Neuronal stem cell (in vitro differentiated cells): ENCODE measurements around the gene CTCF.

Experiments
- DNase-seq: peaks from one replicate; pipeline ENCODE4 v3.0.0-alpha.2; 2013; ENCODE audit warnings: low spot score
- H2AFZ ChIP-seq: one replicate; pipeline ENCODE4 v1.6.1; 2013; ENCODE audit warnings: mild to moderate bottlenecking, low read length, inconsistent platforms
- H2AK5ac ChIP-seq: 2 replicates; pipeline ENCODE4 v1.6.1; 2013; ENCODE audit warnings: low read depth, mild to moderate bottlenecking, inconsistent platforms, low read length, moderate library complexity, mixed read lengths
- H2BK120ac ChIP-seq: 2 replicates; pipeline ENCODE4 v1.6.1; 2013; ENCODE audit warnings: low read depth, mild to moderate bottlenecking, inconsistent platforms, low read length, moderate library complexity, mixed read lengths
- H2BK12ac ChIP-seq: one replicate; pipeline ENCODE4 v1.6.1; 2013; ENCODE audit warnings: low read length, inconsistent platforms
- H2BK15ac ChIP-seq: 2 replicates; pipeline ENCODE4 v1.6.1; 2013; ENCODE audit warnings: mild to moderate bottlenecking, low read length, inconsistent platforms, mixed read lengths
- H2BK5ac ChIP-seq: one replicate; pipeline ENCODE4 v1.6.1; 2013; ENCODE audit warnings: inconsistent platforms, mild to moderate bottlenecking, low read length, moderate library complexity
- H3K14ac ChIP-seq: one replicate; pipeline ENCODE4 v1.6.1; 2013; ENCODE audit warnings: low read length, inconsistent platforms
- H3K18ac ChIP-seq: 2 replicates; pipeline ENCODE4 v1.6.1; 2013; ENCODE audit warnings: low read length, inconsistent platforms
- H3K23ac ChIP-seq: 2 replicates; pipeline ENCODE4 v1.6.1; 2013; ENCODE audit warnings: low read depth, mild to moderate bottlenecking, mixed read lengths, low read length, inconsistent platforms; ENCODE audit not compliant: poor library complexity
- H3K27ac ChIP-seq: replicated peaks from 3 replicates; pipeline ENCODE4 v1.5.1; 2013; ENCODE audit warnings: low read length, inconsistent platforms
- H3K27me3 ChIP-seq, 3 experiments: 2 replicates each; pipeline ENCODE4 v1.6.1; 2013; ENCODE audit warnings: low read length in 3 of 3, mild to moderate bottlenecking in 2 of 3, inconsistent platforms in 1 of 3, low read depth in 1 of 3, mixed read lengths in 1 of 3, moderate library complexity in 1 of 3; ENCODE audit not compliant: control insufficient read depth in 3 of 3, insufficient read depth in 3 of 3
- H3K36me3 ChIP-seq, 2 donors: replicated peaks in 1 of 2; 2 replicates each; pipeline ENCODE4 v1.6.1; 2013; ENCODE audit warnings: low read length in 2 of 2; ENCODE audit not compliant: control insufficient read depth in 2 of 2, insufficient read depth in 2 of 2
- H3K4ac ChIP-seq: 2 replicates; pipeline ENCODE4 v1.6.1; 2013; ENCODE audit warnings: inconsistent platforms, mild to moderate bottlenecking, low read length, moderate library complexity
- H3K4me1 ChIP-seq, 2 donors: 1 replicate in 1 of 2; 2 replicates in 1 of 2; pipeline ENCODE4 v1.6.1; 2013; ENCODE audit warnings: low read length in 2 of 2, low read depth in 1 of 2; ENCODE audit not compliant: control insufficient read depth in 2 of 2, insufficient read depth in 1 of 2
- H3K4me2 ChIP-seq: one replicate; pipeline ENCODE4 v1.6.1; 2013; ENCODE audit warnings: mild to moderate bottlenecking, low read length, inconsistent platforms; ENCODE audit not compliant: insufficient read depth, poor library complexity, severe bottlenecking
- H3K4me3 ChIP-seq, 2 donors: 2 replicates each; pipeline ENCODE4 v1.5.1; 2013; ENCODE audit warnings: low read length in 2 of 2, mild to moderate bottlenecking in 2 of 2, inconsistent platforms in 1 of 2, moderate library complexity in 1 of 2
- H3K79me1 ChIP-seq: one replicate; pipeline ENCODE4 v1.6.1; 2013; ENCODE audit warnings: low read depth, mild to moderate bottlenecking, inconsistent platforms, low read length, moderate library complexity
- H3K9ac ChIP-seq: one replicate; pipeline ENCODE4 v1.6.1; 2013; ENCODE audit warnings: mild to moderate bottlenecking, low read depth, low read length, inconsistent platforms; ENCODE audit not compliant: poor library complexity
- H3K9me3 ChIP-seq, 2 donors: replicated peaks in 1 of 2; 2 replicates each; pipeline versions ENCODE3 to v1.6.1; 2013; ENCODE audit warnings: low read length in 2 of 2, mild to moderate bottlenecking in 2 of 2, inconsistent platforms in 1 of 2, low read depth in 1 of 2, mixed read lengths in 1 of 2, moderate library complexity in 1 of 2; ENCODE audit not compliant: control insufficient read depth in 2 of 2, insufficient read depth in 1 of 2
- H4K8ac ChIP-seq: one replicate; pipeline ENCODE4 v1.6.1; 2013; ENCODE audit warnings: low read depth, mild to moderate bottlenecking, inconsistent platforms, low read length, moderate library complexity
- H4K91ac ChIP-seq: one replicate; pipeline ENCODE4 v1.6.1; 2013; ENCODE audit warnings: low read length, low read depth, mild to moderate bottlenecking, inconsistent platforms; ENCODE audit not compliant: poor library complexity
- WGBS, 2 donors: extraction: QIAGEN DNeasy Blood & Tissue Kit; methylation state at CpG; one replicate each; pipeline ENCODE4 v1.1.7; 2013; ENCODE audit warnings: missing lambda C conversion rate in 2 of 2, mixed read lengths in 1 of 2; ENCODE audit not compliant: insufficient read length in 2 of 2, insufficient replicate concordance in 1 of 2; ENCODE audit errors: extremely low coverage in 2 of 2; 5-methylcytosine and 5-hydroxymethylcytosine counted together

The CTCF gene

GRCh38 chr16:67606632-67607031 is 44.3 kb downstream of the CTCF start:
- Histone ChIP-seq H3K14ac (no peak overlapping the region), H3K79me1 (peaks cover 6% of the 10 kb centered on the region), H4K91ac (no peak overlapping the region), H3K27ac (no peak overlapping the region), H2AFZ (no peak overlapping the region), H2BK120ac (no peak overlapping the region), H2BK5ac (no peak overlapping the region), H4K8ac (no peak overlapping the region), H3K4me3 (no peak overlapping the region), H3K9me3 (peaks cover 0 to 3% of the 10 kb centered on the region in 2 donors), H3K27me3 (no peaks in the 10 kb centered on the region), H2AK5ac (no peak overlapping the region), H3K9ac (no peak overlapping the region), H2BK15ac (no peak overlapping the region), H3K4ac (no peak overlapping the region), H3K18ac (no peak overlapping the region), H3K36me3 (peaks cover 8 to 28% of the 10 kb centered on the region in 2 donors), H2BK12ac (no peak overlapping the region), H3K4me1 (no peaks in the 10 kb centered on the region), H3K4me2 (no peak overlapping the region), H3K23ac (no peak overlapping the region)
- no CpG with 5 or more reads among the region's 6 CpGs for WGBS, 2 donors
- no peak for DNase-seq

- no peak overlapping the region for H2BK12ac ChIP-seq
- H4K8ac ChIP-seq = no peak overlapping the region
- no peak overlapping the region for H2BK120ac ChIP-seq
- H3K14ac ChIP-seq = no peak overlapping the region
- no peak overlapping the region for H3K18ac ChIP-seq
- H4K91ac ChIP-seq = no peak overlapping the region
- WGBS, 2 donors = no CpG with 5 or more reads among the region's 3 CpGs
- peaks cover 0 to 3% of the 10 kb centered on the region in 2 donors for H3K9me3 ChIP-seq
- no peak for DNase-seq
- H3K4me3 ChIP-seq = no peak overlapping the region
- H3K27me3 ChIP-seq = no peaks in the 10 kb centered on the region
- no peak overlapping the region for H2BK15ac ChIP-seq
- no peak overlapping the region for H3K9ac ChIP-seq
- H3K4ac ChIP-seq = no peak overlapping the region
- no peak overlapping the region for H3K27ac ChIP-seq
- H3K23ac ChIP-seq = no peak overlapping the region
- H3K4me2 ChIP-seq = no peak overlapping the region
- no peak overlapping the region for H2AK5ac ChIP-seq
- H2AFZ ChIP-seq = no peak overlapping the region
- H3K79me1 ChIP-seq = peaks cover 6% of the 10 kb centered on the region
- no peak overlapping the region for H2BK5ac ChIP-seq
- H3K36me3 ChIP-seq = peaks cover 13 to 45% of the 10 kb centered on the region in 2 donors
- H3K4me1 ChIP-seq = no peaks in the 10 kb centered on the region
Measured at GRCh38 chr16:67608364-67608763, 46.0 kb downstream of the CTCF start.

GRCh38 chr16:67613808-67614207 is 51.5 kb downstream of the CTCF start:
- Histone ChIP-seq H3K4me2 (no peak overlapping the region), H3K36me3 (peaks cover 21 to 91% of the 10 kb centered on the region in 2 donors), H3K27me3 (no peaks in the 10 kb centered on the region)

GRCh38 chr16:67628216-67628615 is 65.9 kb downstream of the CTCF start:
- H3K27ac ChIP-seq = no peak overlapping the region
- no peak overlapping the region for H3K18ac ChIP-seq
- no peak overlapping the region for H4K91ac ChIP-seq
- no peak overlapping the region for H3K23ac ChIP-seq
- H3K4me3 ChIP-seq = peak overlapping the region in 1 of 2 donors; percentile 28
- no peak overlapping the region for H2BK15ac ChIP-seq
- H3K27me3 ChIP-seq = no peaks in the 10 kb centered on the region
- no peak overlapping the region for H2BK5ac ChIP-seq
- no peak overlapping the region for H2BK120ac ChIP-seq
- H2AFZ ChIP-seq = no peak overlapping the region
- H3K4ac ChIP-seq = no peak overlapping the region
- H4K8ac ChIP-seq = no peak overlapping the region
- H3K14ac ChIP-seq = no peak overlapping the region
- no peak overlapping the region for H3K9ac ChIP-seq
- no peak overlapping the region for H2BK12ac ChIP-seq
- WGBS, 2 donors = no CpG with 5 or more reads among the region's 14 CpGs
- DNase-seq = no peak
- H3K36me3 ChIP-seq = peaks cover 52 to 90% of the 10 kb centered on the region in 2 donors
- H3K4me2 ChIP-seq = no peak overlapping the region
- H3K4me1 ChIP-seq = no peaks in the 10 kb centered on the region
- no peaks in the 10 kb centered on the region for H3K79me1 ChIP-seq
- H2AK5ac ChIP-seq = no peak overlapping the region
- no peaks in the 10 kb centered on the region for H3K9me3 ChIP-seq

More at GRCh38 chr16:67613808-67614207, 51.5 kb downstream of the CTCF start:
- no peak for DNase-seq
- no peaks in the 10 kb centered on the region for H3K79me1 ChIP-seq
- no peak overlapping the region for H3K4me3 ChIP-seq
- H2BK5ac ChIP-seq = no peak overlapping the region
- no peak overlapping the region for H2BK120ac ChIP-seq
- H3K9me3 ChIP-seq = peaks cover 0 to 3% of the 10 kb centered on the region in 2 donors
- H2AK5ac ChIP-seq = no peak overlapping the region
- H2BK15ac ChIP-seq = no peak overlapping the region
- no peak overlapping the region for H4K91ac ChIP-seq
- no CpG with 5 or more reads among the region's 10 CpGs for WGBS, 2 donors
- no peak overlapping the region for H2BK12ac ChIP-seq
- H3K4ac ChIP-seq = no peak overlapping the region
- no peak overlapping the region for H2AFZ ChIP-seq
- H3K9ac ChIP-seq = no peak overlapping the region
- no peak overlapping the region for H3K27ac ChIP-seq
- no peak overlapping the region for H3K23ac ChIP-seq
- no peak overlapping the region for H4K8ac ChIP-seq
- H3K4me1 ChIP-seq = no peaks in the 10 kb centered on the region
- no peak overlapping the region for H3K14ac ChIP-seq
- no peak overlapping the region for H3K18ac ChIP-seq
